Measurements from ENCODE around the gene ZNF446.
A peak's percentile ranks its signal among the peaks of the same experiment; 100 is the strongest.

The ZNF446 gene

GRCh38 chr19:58518256-58519086, 42.3 kb downstream of the ZNF446 start:
- no peak for TF ChIP-seq POLR2A (IDR thresholded peaks at IDR 0.05; ENCODE audit: low read depth, low read length)
- FAIRE-seq (no peak), DNase-seq (ENCODE audit: insufficient read length, low spot score) (no peak)

- 0 out of 2 replicates have a peak, but pooled peaks have one; percentile 35 for TF ChIP-seq POLR2A (IDR thresholded peaks at IDR 0.05; ENCODE audit: low read depth, low read length)
- FAIRE-seq (no peak), DNase-seq (ENCODE audit: insufficient read length, low spot score) (peak; percentile 92)
Measured at GRCh38 chr19:58519087-58519354, 42.9 kb downstream of the ZNF446 start.

GRCh38 chr19:58519355-58520256, 43.5 kb downstream of the ZNF446 start, which contains the start of gene ZBTB45:
ZBTB45 (minus strand) TSS chr19:58519810; CDS start chr19:58517673, 2,137 bp downstream.
- TF ChIP-seq POLR2A (IDR thresholded peaks at IDR 0.05; ENCODE audit: low read depth, low read length) = peak; percentile 83
- FAIRE-seq = no peak
- DNase-seq (ENCODE audit: insufficient read length, low spot score) = peak; percentile 96

- TF ChIP-seq POLR2A (IDR thresholded peaks at IDR 0.05; ENCODE audit: low read depth, low read length) = no peak
- DNase-seq (ENCODE audit: insufficient read length, low spot score) = no peak
- FAIRE-seq = no peak
Measured at GRCh38 chr19:58520257-58520599, 44.1 kb downstream of the ZNF446 start.

- no peak for FAIRE-seq
- no peak for TF ChIP-seq POLR2A (IDR thresholded peaks at IDR 0.05; ENCODE audit: low read depth, low read length)
- no peak for DNase-seq (ENCODE audit: insufficient read length, low spot score)
Measured at GRCh38 chr19:58521651-58522050, 45.5 kb downstream of the ZNF446 start.

GRCh38 chr19:58522709-58523108, 46.6 kb downstream of the ZNF446 start:
- no peak for DNase-seq (ENCODE audit: insufficient read length, low spot score)
- no peak for TF ChIP-seq POLR2A (IDR thresholded peaks at IDR 0.05; ENCODE audit: low read depth, low read length)
- FAIRE-seq = no peak

- TF ChIP-seq POLR2A (IDR thresholded peaks at IDR 0.05; ENCODE audit: low read depth, low read length) = no peak
- no peak for FAIRE-seq
- no peak for DNase-seq (ENCODE audit: insufficient read length, low spot score)
Measured at GRCh38 chr19:58529405-58529804, 53.3 kb downstream of the ZNF446 start.
